HG03571 (cell line): ENCODE data around the gene COL6A2.
"Not testable (repeated sequence)": the region's sequence is repeated elsewhere in the genome, so short reads cannot be mapped to it uniquely, and the experiment has no call there.

ENCODE experiments used
- ATAC-seq: cut with Tn5 transposase; IDR thresholded peaks from one replicate; pipeline ENCODE4 v1.9.1; 2021; ENCODE audit not compliant: unreplicated experiment

The COL6A2 gene

DNA sequence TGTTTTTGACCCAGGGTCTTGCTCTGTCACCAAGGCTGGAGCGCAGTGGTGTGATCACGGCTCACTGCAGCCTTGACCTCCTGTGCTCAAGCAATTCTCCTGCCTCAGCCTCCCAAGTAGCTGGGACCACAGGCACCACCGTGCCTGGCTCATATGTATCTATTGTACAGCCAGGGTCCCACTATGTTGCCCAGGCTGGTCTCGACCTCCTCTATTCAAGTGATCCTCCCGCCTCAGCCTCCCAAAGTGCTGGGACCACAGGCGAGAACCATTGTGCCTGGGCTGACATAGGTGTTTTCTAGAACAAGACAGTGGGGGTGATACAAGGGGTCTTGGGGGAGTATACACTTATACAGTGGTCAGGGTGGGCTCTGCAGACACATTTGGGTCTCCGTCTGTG lies 40.0 kb downstream of the COL6A2 start:
- no peak for ATAC-seq

DNA sequence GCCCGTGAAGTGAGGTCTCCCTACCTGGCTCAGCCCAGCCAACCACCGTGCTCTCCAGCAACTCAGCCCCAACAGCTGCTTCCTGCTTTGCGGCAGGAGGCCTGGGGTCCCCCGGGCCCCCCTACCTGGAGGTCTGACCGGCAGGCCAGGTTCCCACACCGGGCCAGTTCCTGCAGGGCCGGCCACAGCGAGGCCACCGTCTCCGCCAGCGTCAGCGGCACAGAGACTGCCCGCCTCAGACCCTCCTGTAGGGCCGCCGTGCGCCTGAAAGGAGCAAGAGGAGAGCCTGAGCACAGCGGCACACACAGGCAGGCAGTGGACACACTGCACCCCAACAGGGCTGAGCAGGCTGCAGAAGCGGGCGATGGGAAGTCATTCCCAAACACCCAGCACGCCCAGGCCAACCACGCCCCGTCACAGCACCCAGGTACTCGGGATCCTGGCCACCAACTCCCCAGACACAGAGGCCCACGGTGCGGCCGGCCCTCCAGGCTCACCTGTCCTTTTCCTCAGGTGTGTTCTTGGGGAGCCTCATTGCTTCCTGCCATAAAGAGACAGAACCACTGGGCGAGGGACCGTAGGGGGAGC lies 40.6 kb downstream of the COL6A2 start:
- ATAC-seq = no peak

DNA sequence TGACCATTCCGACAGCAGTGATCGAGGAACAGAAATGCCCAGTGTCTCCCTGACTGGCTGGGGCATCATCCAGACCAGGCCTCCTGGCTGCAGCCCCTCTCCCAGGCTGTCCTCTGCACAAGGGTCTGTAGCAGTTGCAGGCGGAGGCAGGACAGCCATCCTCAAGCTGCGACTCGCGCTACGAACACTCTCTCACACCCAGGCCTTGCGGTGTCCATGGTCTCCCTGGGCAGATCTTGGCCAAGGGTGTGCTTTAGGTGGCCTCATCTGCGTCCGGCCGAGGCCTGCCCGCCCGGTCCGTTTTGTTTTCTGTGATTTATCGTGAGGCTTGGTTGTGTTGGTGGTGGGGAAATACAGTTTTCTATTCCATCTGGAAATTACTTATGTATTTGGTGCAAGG lies 41.8 kb downstream of the COL6A2 start:
- no peak for ATAC-seq

DNA sequence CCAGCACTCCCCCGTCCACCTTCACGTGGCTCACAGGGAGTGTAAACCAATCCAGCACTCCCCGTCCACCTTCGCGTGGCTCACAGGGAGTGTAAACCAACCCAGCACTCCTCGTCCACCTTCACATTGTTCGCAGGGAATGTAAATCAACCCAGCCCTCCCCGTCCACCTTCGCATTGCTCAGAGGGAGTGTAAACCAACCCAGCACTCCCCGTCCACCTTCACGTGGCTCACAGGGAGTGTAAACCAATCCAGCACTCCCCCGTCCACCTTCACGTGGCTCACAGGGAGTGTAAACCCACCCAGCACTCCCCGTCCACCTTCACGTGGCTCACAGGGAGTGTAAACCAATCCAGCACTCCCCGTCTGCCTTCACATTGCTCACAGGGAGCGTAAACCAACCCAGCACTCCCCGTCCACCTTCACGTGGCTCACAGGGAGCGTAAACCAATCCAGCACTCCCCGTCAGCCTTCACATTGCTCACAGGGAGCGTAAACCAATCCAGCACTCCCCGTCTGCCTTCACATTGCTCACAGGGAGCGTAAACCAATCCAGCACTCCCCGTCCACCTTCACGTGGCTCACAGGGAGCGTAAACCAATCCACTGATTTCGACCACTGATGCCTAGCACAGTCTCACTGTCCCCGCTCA lies 42.6 kb downstream of the COL6A2 start:
- not testable (repeated sequence) for ATAC-seq

DNA sequence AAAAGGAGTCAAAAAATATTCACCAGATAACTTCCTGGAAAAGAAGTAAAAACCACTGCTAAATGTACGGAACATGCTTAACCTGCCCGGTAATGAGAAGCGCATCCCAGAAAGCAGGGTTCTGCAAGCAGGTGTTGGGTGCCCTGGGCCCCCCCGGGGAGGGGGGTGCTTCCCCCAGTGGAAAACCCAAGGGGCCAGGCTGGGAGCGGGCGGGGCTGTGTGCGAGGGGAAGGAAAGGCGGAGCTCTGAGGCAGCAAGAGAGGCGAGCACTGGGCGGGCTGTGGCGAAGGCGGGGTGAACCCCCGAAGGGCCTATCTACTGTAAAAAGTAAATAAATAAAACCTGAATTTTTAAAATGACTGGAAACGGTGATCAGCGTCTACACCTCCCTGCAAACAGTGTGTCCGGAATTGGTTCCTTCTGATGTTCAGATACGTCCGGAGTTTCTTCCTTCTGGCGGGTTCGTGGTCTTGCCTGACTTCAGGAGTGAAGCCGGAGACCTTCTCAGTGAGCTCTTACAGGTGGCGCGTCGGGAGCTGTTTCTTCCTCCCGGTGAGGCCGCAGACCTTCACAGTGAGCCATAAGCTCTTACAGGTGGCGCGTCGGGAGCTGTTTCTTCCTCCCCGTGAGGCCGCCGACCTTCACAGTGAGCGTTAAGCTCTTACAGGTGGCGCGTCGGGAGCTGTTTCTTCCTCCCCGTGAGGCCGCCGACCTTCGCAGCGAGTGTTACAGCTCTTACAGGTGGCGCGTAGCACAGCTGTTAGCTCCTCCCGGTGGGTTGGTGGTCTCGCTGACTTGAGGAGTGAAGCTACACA lies 44.1 kb downstream of the COL6A2 start:
- no peak for ATAC-seq

DNA sequence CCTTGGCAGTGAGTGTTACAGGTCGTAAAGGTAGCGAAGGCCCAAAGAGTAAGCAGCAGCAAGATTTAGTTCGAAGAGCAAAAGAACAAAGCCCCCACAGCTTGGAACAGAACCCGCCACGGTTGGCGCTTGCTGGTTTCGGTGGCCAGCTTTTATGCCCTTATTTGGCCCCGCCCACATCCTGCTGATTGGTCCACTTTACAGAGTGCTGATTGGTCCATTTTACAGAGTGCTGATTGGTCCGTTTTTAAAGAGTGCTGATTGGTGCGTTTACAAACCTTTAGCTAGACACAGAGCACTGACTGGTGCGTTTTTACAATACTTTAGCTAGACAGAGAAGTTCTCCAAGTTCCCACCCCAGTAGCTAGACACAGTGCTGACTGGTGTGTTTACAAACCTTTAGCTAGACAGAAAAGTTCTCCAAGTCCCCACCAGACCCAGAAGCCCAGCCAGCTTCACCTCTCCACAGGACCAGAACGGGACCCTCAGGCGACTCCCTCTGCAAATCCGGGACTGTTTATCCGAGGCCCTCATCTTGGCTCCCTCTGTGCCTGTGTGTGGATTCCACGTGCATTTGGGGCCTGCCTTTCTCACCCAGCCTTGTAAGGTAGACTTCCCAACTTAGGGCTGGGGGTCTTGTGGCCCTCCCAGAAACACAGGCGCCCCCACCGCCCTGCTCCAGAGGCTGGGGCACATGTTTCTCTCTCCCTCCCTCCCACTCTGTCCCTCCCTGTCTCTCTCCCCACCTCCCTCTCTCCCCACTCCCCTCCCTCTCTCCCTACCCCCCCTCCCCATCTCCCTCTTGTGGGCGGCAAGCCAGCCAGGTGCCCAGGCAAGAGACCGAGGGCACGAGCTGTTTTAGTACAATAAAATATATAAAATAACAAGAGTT lies 44.9 kb downstream of the COL6A2 start:
- ATAC-seq = no peak

DNA sequence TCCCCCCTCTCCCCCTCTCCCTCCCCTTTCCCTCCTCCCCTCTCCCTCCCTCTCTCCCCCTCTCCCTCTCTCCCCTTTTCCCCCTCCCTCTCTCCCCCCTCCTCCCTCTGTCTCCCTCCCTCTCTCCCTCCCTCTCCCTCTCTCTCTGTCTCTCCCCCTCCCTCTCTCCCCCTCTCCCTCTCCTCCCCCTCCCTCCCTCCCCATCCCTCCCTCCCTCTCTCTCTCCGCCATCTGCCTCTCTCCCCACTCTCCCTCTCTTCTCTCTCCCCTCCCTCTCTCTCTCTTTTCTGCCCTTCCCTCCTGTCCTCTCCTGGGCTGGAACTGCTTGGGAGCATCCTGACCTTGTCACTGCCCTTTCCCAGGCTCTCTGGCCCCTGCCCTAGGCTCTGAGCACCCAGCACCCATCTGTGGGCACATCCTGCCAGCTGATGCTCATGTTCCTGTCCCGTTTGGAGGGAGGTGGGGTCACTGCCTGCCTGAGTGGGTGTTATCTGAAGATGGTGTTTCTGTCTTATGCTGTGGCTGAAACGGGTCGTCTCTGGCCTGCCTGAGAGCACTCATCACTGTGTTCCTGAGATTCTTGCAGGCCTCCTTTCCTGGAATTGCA lies 46.7 kb downstream of the COL6A2 start:
- ATAC-seq = no peak

DNA sequence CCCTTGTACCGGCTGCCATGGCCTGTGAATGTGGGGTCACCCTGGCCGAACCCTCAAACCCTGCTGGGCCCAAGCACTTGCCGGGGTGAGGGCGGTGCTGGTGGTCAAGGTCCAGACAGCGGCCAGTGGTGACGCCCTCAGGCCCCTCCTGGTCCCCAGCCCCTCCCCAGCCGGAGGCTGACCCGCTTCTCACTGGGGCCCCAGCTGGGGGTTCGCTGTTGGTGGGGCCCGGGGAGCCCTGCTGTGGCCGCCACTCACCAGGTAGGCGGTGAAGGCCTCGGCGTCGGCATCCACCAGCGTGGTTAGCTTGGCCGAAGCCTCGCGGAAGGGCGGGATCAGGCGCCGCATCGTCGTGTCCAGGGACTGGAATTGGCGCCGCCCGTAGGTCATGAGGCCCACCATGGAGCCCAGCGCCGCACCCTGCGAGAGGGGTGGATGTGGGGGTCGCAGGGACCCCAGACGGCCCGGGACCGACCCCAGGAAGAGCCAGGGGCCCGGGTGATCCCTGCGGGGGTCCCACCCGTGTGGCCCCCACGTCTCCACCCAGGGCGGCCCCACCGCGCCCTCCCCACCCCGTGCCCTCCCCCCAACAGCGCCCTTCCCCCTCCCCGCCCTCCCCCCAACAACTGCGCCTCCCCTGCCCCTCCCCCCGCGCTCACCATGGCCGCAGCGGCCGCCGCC lies 47.4 kb downstream of the COL6A2 start:
- ATAC-seq = no peak

DNA sequence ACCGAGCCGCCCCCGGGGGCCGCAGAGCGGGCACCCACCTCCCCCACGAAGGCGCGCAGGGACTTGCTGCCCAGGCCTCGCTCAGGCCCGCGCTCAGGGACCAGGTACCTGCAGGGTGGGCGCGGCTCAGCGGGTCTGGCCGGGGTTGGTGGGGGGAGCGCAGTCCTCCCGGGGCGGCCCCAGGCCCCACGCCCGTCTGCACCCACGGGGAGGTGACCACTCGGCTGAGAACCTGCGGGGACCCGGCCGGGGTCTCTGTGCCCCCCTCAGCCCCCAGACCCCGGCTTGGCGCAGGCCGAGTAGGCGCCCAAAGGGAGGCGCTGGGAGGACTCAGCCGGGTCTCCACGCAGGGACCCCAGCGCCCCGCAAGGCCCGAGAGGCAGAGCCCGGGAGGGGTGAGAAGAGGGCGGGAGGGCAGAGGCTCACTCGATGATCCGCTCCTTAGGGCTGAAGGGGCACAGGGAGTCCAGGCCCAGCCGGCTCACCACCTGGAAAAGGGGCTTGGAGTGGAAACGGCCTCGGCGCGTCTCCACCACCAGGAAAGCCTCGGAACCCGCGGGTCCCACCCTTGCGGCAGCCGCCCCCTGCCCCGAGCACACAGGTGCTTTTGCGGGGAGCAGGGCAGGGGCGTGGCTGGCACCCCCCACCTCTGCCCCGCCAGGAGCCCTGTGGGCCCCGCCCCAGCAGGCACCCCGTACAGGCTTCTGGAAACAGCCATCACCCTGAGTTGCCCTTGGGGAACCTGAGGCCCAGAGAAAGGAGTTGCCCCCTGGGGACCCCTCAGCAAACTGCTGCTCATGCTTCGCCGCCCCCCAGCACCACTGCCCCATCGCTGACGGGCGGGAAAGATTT lies 48.2 kb downstream of the COL6A2 start:
- ATAC-seq = no peak

DNA sequence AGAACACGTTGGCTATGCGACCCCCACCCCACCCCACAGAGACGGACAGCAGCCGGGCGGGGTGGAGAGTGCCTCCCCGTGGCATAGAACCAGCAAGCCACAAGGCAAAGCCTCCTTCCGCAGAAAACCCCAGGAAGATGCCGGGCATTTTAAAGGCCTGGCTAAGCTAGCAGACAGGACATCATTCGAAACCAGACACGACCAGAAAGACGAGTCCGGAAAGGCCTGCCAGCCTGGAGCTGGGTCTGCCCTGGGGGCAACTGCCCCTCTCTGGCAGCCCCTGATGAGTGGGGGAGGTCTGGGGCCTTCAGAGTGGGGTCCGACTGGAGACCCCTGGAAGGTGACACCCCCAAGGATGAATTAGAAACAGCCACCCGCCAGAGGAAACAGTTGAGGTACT lies 48.9 kb downstream of the COL6A2 start:
- no peak for ATAC-seq

DNA sequence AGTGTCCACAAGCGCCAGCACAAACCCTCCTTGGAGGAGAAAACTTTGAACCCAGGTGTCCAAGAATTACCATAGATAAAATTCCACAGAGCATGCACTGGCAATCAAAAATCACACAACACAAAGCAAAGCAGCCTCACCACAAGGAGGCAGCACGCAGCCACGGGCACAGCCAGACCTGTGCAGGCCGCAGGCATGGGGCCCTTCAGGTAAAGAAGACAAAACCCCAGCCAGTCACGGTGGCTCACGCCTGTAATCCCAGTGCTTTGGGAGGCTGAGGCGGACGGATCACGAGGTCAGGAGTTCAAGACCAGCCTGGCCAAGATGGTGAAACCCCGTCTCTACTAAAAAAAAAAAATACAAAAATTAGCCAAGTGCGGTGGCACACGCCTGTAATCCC lies 49.5 kb downstream of the COL6A2 start:
- not testable (repeated sequence) for ATAC-seq

DNA sequence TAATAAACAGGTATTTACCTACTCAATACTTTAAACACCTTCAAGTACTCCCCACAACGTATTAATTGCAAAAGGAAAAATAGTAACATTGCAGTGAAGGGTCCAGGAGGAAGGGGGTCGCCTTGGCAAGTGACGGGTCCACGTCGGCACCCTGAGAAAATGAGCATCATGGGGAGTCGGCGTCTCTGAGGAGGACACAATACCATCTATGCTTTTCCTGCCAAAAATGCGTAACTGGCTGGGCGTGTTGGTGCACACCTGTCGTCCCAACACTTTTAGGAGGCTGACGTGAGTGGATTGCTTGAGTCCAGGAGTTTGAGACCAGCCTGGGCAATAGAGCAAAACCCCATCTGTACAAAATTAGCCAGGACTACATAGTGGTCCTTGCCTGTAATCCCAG lies 50.2 kb downstream of the COL6A2 start:
- ATAC-seq = no peak

DNA sequence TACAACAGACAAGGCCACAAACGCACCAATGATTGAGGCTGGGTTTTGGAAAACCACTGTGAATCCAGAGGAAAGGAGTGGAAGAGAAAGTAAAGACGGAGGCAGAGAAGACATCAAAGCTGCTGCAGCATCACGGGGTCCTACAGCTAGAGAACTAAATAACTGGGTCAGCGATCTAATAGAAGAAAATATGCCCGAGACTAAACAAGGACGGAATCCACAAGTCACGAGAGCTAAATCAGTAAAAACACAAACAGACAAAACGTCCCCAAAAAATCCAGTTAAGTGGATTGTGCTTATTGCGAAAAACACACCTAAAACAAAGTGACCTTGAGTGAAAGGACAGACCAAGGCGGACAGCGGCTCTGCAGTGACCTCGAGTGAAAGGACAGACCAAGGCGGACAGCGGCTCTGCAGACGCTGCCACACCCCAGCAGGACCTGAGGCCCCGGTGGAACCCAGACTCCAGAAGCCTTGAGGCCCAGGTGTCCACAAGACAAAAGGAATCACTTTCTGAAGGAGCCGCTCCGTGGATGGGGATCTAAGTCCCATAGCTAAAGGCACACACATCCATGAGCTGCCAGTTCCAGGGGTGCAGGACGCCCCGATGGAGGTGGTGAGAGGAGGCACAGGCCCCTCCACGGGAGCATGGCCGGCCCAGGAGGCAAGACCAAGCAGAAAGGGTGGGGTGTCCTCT lies 51.4 kb downstream of the COL6A2 start:
- ATAC-seq = no peak

DNA sequence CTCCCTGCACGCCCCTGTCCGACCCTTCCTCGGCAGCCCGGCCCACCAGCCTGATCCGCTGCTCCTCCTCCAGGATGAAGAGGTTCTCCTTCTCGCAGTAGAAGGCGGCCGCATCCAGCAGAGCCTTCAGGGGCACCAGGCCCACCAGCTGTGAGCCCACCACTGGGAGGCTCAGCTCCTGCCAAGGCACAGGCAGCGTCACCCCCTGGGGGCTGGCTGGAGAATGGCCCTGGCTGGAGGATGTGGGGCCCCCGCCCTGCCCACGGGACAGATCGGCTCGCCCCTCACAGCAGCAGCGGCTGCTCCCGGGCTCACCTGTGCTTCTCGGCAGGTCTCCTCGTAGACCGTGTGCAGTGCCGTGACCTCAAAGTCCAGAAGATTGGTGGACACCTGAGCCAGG lies 52.2 kb downstream of the COL6A2 start:
- no peak for ATAC-seq

DNA sequence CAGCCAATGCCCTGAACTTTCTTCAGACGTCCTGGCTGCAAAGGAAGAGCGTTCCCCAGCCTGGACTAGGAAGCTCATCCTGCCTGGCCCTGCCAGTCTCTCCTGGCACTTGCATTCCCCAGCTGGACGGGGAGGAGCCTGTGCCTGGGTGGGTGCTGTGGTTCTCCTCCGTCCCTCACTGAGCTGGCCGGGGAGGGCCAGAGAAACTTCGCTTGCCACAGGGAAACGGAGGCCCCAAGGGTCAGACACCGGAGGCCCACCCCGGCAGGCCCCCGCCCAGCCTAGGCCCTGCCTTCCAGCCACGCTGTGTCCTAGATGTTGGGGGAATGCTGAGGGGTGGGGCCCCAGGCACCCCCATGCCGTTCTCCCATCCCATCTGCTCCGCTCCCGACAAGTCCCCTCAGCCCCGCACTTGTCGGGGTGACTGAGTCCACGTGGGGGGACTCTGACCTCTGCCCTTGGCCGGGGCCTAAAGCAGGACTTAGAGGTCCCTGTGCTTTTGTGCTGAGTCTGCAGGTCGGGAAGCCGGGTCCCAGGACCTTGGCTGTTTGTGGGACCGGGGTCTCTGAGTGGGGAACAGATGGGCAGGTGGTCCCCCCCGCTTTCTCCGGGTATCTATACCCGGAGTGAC lies 52.7 kb downstream of the COL6A2 start:
- ATAC-seq = no peak

DNA sequence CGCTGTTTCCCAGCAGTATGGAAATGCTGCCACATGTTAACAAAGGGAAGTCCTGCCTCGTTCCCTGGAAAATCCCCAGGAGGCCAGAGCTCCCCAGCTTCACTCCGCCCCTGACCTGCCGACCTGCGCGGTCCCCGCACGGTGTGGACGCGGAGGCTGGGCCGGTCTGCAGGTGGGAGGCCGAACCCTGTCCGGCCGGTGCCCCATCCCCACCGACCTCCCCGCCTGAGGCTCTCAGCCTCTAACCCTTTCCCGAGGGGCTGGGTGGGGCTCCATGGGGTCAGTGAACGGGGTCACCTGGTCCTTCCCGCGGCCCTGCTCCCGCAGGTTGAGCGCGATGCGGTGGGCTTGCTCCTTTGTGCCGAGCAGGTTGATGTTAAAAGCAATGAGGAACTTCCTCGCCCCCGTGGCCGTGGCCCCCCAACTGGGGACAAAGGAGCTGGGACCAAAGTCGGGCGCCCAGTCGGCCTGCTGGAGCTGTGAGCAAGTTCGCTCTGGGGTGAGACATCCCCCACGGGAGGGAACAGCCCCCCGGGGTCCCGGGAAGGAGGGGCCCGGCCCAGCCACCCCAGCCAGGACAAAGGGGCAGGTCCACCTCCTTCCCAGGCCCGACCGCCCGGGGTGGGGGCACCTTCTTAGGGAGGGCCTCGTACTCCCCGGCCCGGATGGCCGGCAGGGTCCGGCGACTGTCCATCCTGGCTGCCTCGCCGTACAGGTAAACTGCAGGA lies 53.5 kb downstream of the COL6A2 start:
- ATAC-seq = no peak
